ENCODE results near the gene PTPRN2.

DNA sequence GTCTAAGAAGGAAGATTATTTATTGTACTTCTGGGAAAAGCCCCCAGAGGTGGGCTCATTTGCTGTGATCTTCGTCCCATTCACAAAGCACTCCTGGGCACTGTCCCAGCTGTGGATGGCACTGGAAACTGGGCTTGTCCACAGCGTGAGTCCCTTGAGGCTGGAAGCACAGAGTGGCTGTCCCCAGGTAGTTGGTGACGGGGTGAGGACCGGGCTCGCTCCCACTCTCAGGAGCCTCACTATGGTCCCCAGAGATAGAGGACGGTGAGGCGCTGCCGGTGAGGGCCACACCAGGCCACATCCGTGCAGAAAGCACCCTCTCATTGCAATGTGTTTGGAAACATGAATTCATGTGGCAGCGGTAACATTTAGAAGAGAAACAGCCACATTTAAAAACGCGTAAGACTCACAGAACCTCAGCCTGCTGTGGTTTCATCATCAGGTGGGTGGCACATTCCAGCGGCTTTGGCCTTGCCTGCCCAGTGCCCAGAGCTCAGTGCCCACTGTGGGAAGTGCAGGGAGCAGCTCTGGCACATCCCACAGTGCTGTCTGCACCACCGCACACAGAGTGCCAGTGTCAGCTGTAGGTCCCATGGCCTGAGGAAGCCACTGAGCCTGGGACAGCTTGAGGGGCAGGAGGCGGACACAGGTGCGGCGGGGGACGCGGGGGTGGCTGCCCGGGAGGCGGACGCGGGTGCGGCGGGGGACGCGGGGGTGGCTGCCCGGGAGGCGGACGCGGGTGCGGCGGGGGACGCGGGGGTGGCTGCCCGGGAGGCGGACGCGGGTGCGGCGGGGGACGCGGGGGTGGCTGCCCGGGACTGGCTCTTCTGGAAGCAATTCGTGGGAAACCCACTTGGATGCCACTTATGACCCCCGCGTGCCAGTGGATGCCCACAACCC, 801.0 kb downstream of the PTPRN2 start:
- TF ChIP-seq, protein P1, sequence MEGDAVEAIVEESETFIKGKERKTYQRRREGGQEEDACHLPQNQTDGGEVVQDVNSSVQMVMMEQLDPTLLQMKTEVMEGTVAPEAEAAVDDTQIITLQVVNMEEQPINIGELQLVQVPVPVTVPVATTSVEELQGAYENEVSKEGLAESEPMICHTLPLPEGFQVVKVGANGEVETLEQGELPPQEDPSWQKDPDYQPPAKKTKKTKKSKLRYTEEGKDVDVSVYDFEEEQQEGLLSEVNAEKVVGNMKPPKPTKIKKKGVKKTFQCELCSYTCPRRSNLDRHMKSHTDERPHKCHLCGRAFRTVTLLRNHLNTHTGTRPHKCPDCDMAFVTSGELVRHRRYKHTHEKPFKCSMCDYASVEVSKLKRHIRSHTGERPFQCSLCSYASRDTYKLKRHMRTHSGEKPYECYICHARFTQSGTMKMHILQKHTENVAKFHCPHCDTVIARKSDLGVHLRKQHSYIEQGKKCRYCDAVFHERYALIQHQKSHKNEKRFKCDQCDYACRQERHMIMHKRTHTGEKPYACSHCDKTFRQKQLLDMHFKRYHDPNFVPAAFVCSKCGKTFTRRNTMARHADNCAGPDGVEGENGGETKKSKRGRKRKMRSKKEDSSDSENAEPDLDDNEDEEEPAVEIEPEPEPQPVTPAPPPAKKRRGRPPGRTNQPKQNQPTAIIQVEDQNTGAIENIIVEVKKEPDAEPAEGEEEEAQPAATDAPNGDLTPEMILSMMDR (IDR thresholded peaks at IDR 0.05): no peak
- TF ChIP-seq EP300 (IDR thresholded peaks at IDR 0.05) (no peak), POLR2A (IDR thresholded peaks at IDR 0.05) (no peak)

Measured in sigmoid colon (tissue), 4 donors.